D721Med (cell line): ENCODE measurements around the gene BRD4.

Experiments used
- DNase-seq: peaks from one replicate; pipeline ENCODE4 v3.0.0; 2011; ENCODE audit warnings: low spot score; ENCODE audit not compliant: insufficient read length
- FAIRE-seq: peaks from 2 replicates; lab custom pipeline; 2011; peaks lifted over from hg19 to GRCh38; lab: Jason Lieb, UNC
- CTCF ChIP-seq: IDR thresholded peaks from 2 replicates; pipeline ENCODE4 v1.5.1; 2012; ENCODE audit warnings: mild to moderate bottlenecking, control low read depth; ENCODE audit not compliant: insufficient read depth; ENCODE audit errors: missing control alignments

BRD4 gene

GRCh38 chr19:15197275-15197941 is 134.9 kb downstream of the BRD4 start:
- no peak for FAIRE-seq
- DNase-seq = no peak
- no peak for TF ChIP-seq CTCF

- FAIRE-seq = no peak
- no peak for TF ChIP-seq CTCF
- DNase-seq = no peak
Measured at GRCh38 chr19:15196360-15197005, 135.9 kb downstream of the BRD4 start.

GRCh38 chr19:15195371-15196334 is 136.7 kb downstream of the BRD4 start:
- peak; percentile 25 for TF ChIP-seq CTCF
- no peak for FAIRE-seq
- peak; percentile 71 for DNase-seq

GRCh38 chr19:15194938-15195337 is 137.4 kb downstream of the BRD4 start:
- FAIRE-seq (no peak), DNase-seq (no peak)
- no peak for TF ChIP-seq CTCF

- FAIRE-seq (no peak), DNase-seq (no peak)
- no peak for TF ChIP-seq CTCF
Measured at GRCh38 chr19:15191982-15192381, 140.4 kb downstream of the BRD4 start.

GRCh38 chr19:15191514-15191913 is 140.8 kb downstream of the BRD4 start:
- FAIRE-seq (no peak), DNase-seq (no peak)
- TF ChIP-seq CTCF = no peak
